GM21786 (cell line): ENCODE measurements around the gene FES.

Source experiments
- ATAC-seq: cut with Tn5 transposase; IDR thresholded peaks from one replicate; pipeline ENCODE4 v1.9.1; 2021; ENCODE audit not compliant: unreplicated experiment

Gene FES

DNA sequence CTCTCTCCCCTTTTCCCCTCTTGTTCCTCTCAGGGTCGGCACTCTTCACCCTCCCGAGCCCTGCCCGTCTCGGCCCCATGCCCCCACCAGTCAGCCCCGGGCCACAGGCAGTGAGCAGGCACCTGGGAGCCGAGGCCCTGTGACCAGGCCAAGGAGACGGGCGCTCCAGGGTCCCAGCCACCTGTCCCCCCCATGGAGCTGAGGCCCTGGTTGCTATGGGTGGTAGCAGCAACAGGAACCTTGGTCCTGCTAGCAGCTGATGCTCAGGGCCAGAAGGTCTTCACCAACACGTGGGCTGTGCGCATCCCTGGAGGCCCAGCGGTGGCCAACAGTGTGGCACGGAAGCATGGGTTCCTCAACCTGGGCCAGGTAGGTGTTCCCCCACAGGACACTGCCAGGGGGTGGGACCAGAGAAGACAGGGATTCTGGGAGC lies 8.7 kb upstream of the FES start:
- ATAC-seq, result no peak

DNA sequence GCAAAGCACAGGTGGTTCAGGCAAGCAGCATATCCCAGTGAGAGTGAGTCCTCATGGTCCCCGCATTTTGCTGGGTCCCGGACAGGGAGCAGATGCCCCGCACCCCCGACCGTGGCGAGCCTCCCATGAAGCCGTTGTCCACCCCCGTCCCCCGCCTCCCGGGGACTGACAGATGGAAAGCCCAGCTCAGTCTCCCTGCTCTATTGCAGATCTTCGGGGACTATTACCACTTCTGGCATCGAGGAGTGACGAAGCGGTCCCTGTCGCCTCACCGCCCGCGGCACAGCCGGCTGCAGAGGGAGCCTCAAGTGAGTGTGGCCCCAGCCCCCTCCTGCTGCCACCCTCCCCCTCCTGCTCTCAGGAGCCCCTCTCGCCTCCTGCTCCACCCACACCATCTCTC lies 8.3 kb upstream of the FES start:
- ATAC-seq, result no peak

DNA sequence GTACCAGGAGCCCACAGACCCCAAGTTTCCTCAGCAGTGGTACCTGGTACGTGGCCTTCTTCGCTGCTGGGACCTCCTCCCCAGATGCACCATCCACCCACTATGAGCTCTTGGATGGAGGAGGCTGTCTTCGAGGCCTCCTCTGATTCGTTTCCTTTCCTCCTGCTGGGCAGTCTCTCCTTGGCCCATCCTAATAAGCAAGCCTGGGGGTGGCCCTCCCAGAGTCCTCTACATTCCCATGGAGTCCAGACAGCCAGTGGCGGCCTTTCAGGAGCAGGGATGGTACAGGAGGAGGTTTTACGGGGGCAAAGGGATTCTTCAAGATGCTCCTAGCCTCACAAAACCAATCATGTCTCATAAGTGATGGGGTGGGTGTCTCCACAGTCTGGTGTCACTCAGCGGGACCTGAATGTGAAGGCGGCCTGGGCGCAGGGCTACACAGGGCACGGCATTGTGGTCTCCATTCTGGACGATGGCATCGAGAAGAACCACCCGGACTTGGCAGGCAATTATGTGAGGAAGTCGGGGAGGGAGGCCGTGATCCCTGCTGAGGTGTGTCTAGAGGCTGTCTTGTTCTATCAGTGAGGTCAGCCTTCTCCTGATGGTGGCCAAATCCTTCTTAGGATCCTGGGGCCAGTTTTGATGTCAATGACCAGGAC lies 7.7 kb upstream of the FES start:
- ATAC-seq, result no peak

DNA sequence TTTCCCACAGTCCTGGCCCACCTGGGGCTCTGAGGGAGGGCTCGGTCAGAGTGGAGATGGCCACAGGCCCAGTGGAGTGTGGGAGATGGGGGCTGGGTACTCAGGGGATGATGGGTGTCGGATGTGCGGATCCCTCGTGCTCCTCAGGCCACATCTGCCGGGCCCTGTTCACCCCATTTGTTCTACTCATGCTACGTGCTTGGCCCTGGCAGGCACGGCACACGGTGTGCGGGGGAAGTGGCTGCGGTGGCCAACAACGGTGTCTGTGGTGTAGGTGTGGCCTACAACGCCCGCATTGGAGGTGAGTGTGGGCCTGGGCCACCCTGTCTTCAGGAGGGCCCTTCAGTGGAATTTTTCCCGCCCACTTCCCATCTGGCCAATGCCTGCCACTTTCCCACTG lies 7.0 kb upstream of the FES start:
- no peak for ATAC-seq

DNA sequence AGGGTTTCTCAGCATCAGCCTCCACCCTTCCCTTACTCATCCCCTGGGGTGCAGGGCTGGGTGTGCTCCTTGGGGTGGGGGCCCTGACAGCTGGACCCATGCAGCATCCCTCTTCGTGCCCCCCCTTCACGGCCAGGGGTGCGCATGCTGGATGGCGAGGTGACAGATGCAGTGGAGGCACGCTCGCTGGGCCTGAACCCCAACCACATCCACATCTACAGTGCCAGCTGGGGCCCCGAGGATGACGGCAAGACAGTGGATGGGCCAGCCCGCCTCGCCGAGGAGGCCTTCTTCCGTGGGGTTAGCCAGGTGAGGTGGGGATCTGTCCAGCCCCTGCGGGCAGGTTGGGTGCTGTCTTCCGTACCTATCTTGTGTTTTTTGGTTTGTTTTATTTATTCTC lies 6.3 kb upstream of the FES start:
- ATAC-seq, result no peak

DNA sequence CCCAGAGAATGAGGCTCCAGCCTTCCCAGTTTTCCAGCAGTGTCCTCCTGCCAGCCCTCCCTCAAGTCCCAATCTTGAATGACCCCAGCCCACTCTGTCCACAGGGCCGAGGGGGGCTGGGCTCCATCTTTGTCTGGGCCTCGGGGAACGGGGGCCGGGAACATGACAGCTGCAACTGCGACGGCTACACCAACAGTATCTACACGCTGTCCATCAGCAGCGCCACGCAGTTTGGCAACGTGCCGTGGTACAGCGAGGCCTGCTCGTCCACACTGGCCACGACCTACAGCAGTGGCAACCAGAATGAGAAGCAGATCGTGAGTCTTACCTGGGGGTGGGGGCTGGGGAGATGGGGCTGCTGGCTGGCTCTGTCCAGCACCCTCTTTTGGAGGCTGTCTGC lies 5.6 kb upstream of the FES start:
- ATAC-seq, result no peak

DNA sequence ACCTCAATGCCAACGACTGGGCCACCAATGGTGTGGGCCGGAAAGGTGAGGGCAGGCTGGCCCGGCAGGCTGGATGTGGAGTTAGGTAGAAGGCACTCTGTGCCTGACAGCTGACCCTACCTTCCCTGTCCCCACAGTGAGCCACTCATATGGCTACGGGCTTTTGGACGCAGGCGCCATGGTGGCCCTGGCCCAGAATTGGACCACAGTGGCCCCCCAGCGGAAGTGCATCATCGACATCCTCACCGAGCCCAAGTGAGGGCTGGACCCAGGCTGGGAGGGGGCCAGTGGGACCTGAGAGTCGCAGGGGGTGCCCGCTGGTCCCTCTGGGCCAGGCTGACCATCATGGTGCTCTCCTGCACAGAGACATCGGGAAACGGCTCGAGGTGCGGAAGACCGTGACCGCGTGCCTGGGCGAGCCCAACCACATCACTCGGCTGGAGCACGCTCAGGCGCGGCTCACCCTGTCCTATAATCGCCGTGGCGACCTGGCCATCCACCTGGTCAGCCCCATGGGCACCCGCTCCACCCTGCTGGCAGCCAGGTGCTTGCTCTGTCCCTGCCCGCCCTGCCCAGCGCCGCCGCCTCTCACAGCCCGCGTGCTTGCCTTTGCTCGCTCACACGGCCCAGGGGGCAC lies 4.5 kb upstream of the FES start:
- ATAC-seq, result no peak

DNA sequence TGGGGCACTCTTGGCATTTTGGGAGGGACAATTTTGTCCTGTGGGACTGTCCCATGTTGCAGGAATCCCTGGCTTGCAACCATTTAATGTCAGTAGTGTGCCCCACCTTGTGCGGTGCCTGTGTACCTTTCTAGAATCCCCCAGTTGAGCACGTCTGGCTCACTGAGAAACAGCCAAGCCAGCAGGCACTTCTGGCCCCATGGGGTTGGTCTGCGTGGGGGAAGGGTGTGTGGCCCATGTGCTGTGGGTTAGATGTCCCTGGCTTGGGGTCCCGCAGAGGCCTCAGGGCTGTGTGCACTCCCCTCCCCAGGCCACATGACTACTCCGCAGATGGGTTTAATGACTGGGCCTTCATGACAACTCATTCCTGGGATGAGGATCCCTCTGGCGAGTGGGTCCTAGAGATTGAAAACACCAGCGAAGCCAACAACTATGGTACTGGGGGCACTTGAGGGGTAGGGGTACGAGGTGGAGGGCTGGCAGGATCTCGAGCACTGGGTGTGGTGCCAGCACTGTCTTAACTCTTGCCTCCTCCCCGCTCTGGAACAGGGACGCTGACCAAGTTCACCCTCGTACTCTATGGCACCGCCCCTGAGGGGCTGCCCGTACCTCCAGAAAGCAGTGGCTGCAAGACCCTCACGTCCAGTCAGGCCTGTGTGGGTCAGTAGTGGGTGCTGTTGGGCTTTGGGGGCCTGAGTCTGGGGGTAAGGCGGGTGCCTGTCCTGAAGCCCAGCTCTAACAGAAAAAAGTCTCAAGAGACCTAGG lies 3.7 kb upstream of the FES start:
- no peak for ATAC-seq

DNA sequence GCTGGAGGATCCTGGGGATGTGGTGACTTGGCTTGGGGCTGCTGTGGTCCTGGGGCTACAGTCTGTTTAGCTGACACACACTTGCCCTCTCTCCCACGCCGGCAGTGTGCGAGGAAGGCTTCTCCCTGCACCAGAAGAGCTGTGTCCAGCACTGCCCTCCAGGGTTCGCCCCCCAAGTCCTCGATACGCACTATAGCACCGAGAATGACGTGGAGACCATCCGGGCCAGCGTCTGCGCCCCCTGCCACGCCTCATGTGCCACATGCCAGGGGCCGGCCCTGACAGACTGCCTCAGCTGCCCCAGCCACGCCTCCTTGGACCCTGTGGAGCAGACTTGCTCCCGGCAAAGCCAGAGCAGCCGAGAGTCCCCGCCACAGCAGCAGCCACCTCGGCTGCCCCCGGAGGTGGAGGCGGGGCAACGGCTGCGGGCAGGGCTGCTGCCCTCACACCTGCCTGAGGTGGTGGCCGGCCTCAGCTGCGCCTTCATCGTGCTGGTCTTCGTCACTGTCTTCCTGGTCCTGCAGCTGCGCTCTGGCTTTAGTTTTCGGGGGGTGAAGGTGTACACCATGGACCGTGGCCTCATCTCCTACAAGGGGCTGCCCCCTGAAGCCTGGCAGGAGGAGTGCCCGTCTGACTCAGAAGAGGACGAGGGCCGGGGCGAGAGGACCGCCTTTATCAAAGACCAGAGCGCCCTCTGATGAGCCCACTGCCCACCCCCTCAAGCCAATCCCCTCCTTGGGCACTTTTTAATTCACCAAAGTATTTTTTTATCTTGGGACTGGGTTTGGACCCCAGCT lies 2.9 kb upstream of the FES start:
- no peak for ATAC-seq

DNA sequence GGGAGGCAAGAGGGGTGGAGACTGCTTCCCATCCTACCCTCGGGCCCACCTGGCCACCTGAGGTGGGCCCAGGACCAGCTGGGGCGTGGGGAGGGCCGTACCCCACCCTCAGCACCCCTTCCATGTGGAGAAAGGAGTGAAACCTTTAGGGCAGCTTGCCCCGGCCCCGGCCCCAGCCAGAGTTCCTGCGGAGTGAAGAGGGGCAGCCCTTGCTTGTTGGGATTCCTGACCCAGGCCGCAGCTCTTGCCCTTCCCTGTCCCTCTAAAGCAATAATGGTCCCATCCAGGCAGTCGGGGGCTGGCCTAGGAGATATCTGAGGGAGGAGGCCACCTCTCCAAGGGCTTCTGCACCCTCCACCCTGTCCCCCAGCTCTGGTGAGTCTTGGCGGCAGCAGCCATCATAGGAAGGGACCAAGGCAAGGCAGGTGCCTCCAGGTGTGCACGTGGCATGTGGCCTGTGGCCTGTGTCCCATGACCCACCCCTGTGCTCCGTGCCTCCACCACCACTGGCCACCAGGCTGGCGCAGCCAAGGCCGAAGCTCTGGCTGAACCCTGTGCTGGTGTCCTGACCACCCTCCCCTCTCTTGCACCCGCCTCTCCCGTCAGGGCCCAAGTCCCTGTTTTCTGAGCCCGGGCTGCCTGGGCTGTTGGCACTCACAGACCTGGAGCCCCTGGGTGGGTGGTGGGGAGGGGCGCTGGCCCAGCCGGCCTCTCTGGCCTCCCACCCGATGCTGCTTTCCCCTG lies 2.2 kb upstream of the FES start:
- no peak for ATAC-seq

DNA sequence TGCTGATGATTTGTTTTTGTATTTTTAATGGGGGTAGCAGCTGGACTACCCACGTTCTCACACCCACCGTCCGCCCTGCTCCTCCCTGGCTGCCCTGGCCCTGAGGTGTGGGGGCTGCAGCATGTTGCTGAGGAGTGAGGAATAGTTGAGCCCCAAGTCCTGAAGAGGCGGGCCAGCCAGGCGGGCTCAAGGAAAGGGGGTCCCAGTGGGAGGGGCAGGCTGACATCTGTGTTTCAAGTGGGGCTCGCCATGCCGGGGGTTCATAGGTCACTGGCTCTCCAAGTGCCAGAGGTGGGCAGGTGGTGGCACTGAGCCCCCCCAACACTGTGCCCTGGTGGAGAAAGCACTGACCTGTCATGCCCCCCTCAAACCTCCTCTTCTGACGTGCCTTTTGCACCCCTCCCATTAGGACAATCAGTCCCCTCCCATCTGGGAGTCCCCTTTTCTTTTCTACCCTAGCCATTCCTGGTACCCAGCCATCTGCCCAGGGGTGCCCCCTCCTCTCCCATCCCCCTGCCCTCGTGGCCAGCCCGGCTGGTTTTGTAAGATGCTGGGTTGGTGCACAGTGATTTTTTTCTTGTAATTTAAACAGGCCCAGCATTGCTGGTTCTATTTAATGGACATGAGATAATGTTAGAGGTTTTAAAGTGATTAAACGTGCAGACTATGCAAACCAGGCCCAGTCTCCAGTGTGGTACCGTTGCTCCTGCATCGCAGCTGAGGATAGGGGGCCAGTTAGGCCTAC lies 1.4 kb upstream of the FES start:
- no peak for ATAC-seq

DNA sequence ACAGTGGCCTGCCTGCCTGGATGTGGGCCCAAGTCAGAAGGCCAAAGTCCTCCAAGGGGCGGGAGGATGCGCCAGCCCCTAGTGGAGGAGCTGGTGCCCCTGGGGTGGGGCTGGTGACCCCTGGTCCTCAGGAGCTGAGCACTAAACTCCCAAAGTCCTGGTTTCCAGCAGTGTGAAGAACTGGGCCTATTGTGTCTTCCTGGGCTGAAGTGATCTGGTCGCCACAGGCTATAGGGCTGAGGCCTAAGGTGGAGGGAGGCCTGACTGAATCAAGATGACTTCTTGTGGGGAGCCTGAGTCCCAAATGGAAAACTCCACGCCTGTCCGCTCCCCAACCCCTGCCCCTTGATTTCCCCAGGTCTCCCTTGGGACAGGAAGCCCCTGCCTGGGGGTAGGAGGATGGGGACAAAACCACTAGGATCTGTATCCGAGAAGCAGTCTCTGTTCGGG lies 753 bp upstream of the FES start:
- no peak for ATAC-seq

DNA sequence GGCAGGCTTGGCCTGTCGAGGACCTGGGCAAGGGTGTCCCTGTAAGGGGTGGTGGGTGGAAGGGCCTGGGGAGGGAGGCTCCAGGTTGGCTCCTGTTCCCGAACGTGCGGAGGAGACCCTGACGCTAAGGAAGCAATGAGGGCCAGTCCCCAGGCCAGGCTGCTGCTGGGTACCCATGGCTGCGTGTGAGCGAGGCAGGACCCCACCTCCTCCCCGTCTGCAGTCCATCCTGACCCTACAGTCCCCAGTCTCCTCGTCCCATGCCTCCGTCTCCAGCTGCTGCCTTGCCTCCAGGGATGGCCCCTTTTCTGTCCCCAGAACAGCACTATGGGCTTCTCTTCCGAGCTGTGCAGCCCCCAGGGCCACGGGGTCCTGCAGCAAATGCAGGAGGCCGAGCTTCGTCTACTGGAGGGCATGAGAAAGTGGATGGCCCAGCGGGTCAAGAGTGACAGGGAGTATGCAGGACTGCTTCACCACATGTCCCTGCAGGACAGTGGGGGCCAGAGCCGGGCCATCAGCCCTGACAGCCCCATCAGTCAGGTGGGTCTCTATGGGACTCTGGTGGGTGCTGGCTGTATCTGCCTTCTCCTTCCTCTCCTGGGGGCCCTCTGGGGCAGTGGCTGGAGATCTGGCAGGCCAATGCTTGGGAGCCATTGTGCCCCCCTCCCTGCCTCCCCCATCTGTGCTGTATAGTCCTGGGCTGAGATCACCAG lies 571 bp downstream of the FES start:
- no peak for ATAC-seq

DNA sequence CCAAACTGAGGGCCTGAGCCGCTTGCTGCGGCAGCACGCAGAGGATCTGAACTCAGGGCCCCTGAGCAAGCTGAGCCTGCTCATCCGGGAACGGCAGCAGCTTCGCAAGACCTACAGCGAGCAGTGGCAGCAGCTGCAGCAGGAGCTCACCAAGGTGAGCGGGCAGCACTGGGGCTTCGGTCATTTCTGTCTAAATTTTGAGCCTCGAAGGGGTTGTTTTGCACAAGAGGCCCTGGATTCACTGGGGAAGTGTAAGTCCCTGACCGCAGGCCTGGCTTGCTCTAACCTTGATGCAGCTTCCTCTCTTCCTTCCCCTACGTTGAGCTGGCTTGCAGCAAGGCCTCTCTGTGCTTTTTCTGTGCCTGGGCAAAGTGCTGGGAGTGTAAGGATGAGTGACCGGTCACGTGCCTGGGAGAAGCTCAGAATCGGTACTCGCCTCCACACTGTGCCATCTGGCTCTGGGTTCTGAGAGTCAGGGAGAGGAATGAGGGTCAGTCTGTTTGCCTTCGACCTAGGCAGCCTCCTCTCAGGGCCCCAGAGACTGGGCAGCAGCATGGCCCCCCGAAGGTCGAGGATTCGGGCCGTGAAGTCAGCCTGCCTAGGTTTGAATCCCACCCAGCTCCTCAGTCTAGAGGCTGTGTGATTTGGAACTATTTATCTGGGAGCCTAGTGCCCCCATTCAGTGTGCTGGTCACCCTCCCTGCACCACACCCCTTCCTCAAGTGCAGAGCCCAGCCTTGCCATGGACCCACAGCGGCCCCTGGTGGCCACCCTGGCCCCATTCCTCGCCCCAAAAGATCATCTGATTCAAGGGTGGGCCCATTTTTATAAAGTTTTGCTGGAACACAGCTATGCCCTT lies 1.4 kb downstream of the FES start:
- peak; percentile 38 for ATAC-seq

DNA sequence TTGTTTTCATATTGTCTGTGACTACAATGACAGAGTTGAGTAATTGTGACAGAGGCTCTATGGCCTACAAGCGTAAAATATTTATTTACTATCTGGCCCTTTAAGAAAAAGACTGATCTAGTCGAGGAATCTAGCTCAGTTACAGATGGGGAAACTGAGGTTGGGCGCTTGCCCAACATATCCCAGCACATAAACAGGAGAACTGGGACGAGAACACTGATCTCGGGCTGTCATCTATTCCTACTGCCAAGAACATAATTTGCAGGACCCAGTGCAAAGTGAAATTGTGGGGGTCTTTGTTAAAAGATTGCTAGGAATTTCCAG lies 1.9 kb downstream of the FES start:
- ATAC-seq, result no peak

DNA sequence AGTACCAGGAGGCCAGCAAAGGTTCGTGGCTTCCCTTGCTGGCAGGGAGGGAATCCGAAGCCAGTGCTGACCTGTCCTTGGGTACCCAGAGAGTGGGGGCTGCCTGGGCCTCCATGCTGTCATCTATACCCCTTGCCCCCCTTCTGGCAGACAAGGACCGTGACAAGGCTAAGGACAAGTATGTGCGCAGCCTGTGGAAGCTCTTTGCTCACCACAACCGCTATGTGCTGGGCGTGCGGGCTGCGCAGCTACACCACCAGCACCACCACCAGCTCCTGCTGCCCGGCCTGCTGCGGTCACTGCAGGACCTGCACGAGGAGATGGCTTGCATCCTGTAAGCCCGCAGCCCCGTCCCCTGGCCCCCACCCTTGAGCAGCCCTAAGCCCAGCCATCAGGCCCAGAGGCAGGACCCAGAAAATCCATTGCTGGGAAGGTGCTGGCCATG lies 2.8 kb downstream of the FES start:
- ATAC-seq, result no peak

DNA sequence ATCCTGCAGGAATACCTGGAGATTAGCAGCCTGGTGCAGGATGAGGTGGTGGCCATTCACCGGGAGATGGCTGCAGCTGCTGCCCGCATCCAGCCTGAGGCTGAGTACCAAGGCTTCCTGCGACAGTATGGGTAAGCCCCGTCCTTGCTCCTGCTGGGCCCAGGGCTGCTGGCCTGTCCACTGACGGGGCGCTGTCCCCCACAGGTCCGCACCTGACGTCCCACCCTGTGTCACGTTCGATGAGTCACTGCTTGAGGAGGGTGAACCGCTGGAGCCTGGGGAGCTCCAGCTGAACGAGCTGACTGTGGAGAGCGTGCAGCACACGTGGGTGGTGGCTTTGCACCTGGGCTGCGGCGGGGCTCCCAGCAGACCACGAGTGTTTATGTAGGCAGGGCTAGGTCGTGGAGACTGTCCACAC lies 5.0 kb downstream of the FES start:
- no peak for ATAC-seq

DNA sequence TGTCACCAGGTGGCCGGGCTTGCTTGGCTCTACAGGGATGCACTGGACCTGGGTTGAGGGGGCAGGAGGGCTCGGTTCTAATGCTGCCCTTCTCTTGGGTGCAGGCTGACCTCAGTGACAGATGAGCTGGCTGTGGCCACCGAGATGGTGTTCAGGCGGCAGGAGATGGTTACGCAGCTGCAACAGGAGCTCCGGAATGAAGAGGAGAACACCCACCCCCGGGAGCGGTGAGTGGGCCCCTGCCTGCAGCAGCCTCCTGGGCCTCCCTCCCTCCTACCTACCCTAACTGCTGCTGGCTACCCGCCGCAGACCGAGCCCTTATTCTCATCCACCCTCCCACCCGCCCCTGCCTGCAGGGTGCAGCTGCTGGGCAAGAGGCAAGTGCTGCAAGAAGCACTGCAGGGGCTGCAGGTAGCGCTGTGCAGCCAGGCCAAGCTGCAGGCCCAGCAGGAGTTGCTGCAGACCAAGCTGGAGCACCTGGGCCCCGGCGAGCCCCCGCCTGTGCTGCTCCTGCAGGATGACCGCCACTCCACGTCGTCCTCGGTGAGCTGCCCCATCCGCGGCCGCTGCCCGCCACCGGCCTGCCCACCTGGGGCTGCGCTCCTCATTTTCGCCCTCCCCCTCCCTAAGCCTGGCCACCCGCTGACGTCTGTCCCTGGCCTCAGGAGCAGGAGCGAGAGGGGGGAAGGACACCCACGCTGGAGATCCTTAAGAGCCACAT lies 5.6 kb downstream of the FES start:
- no peak for ATAC-seq
